Sigmoid colon (tissue), 7 donors: ENCODE measurements around the gene FLCN. TPM values are rescaled to one million over a fixed set of nuclear protein-coding genes. Genes with fewer than 3 reads are reported as not detected.
"Not testable (repeated sequence)": the region's sequence is repeated elsewhere in the genome, so short reads cannot be mapped to it uniquely, and the experiment has no call there.

Experiments
- DNase-seq: peaks from one replicate; pipeline ENCODE4 v3.0.0-alpha.2; 2019
- H3K27ac ChIP-seq, 4 donors: fragments of 200-600 bp; sonication (generic); one replicate each; pipeline ENCODE4 v1.5.1; 2016 to 2019; ENCODE audit warnings: mild to moderate bottlenecking in 1 of 4
- H3K27me3 ChIP-seq, 3 donors: fragments of 200-600 bp; sonication (generic); one replicate each; pipeline ENCODE4 v1.5.1; 2019; ENCODE audit warnings: mild to moderate bottlenecking in 1 of 3
- H3K36me3 ChIP-seq, 4 donors: fragments of 200-600 bp; sonication (generic); one replicate each; pipeline ENCODE4 v1.5.1; 2016 to 2019
- H3K4me1 ChIP-seq, 4 donors: fragments of 200-600 bp; sonication (generic); one replicate each; pipeline ENCODE4 v1.5.1; 2017 to 2019
- H3K4me3 ChIP-seq, 4 donors: fragments of 200-600 bp; sonication (generic); one replicate each; pipeline ENCODE4 v1.5.1; 2017 to 2019; ENCODE audit warnings: mild to moderate bottlenecking in 2 of 4, moderate library complexity in 1 of 4
- H3K9me3 ChIP-seq, 4 donors: fragments of 200-600 bp in 3 of 4; sonication (generic) in 3 of 4; one replicate each; pipeline versions ENCODE4 v1.5.1 to v1.6.1; 2013 to 2019
- EP300 ChIP-seq, 4 donors: sonication (generic); formaldehyde crosslinking; IDR thresholded peaks; one replicate each; pipeline ENCODE4 v1.6.1; 2017; ENCODE audit warnings: antibody characterized with exemption in 4 of 4
- POLR2A ChIP-seq, 2 donors: fragments of 450-650 bp; IDR thresholded peaks; one replicate each; pipeline ENCODE4 v1.6.1; 2016; ENCODE audit warnings: antibody characterized with exemption in 2 of 2, mild to moderate bottlenecking in 2 of 2, moderate library complexity in 2 of 2
- POLR2AphosphoS5 ChIP-seq, 4 donors: sonication (generic); formaldehyde crosslinking; IDR thresholded peaks; one replicate each; pipeline ENCODE4 v1.6.1; 2017; ENCODE audit warnings: antibody characterized with exemption in 4 of 4
- WGBS, 2 donors: extraction: QIAGEN DNeasy Blood & Tissue Kit; methylation state at CpG; one replicate each; pipeline ENCODE4 v1.1.7; 2013; 5-methylcytosine and 5-hydroxymethylcytosine counted together
- intact Hi-C: fragments of 100-400 bp; cut with DNase I; formaldehyde crosslinking; loops from one replicate; pipeline ENCODE4 v1.15.1; 2023
- polyA plus RNA-seq, 3 donors: library from polyadenylated mRNA; stranded (reverse); fragments of 200-250 nt; gene quantifications; one replicate each; pipeline ENCODE4 v1.2.3, GENCODE V29; 2013
- total RNA-seq, 4 donors: library from RNA; depleted of rRNA; stranded (reverse); fragments of >200 nt; gene quantifications; one replicate each; pipeline ENCODE4 v1.1.0, GENCODE V29; 2016
- TF ChIP-seq, protein P1 (sequence below), 4 experiments: fragments of 450-650 bp in 3 of 4; fragments of 200-600 bp in 1 of 4; IDR thresholded peaks; one replicate each; pipeline ENCODE4 v1.5.1; 2016 to 2019; ENCODE audit warnings: antibody characterized with exemption in 4 of 4, mild to moderate bottlenecking in 3 of 4, moderate library complexity in 2 of 4
- donor health status: healthy with polysubstance abuse.
- donor health status: Bipolar disorder and iron deficiency.
- donor health status: healthy.

FLCN gene
- total and polyA plus RNA-seq, 7 donors, result 10.8 to 122 (median 41.5) TPM

- H3K9me3 ChIP-seq, result no peaks in the 10 kb centered on the region
- TF ChIP-seq POLR2AphosphoS5 (IDR thresholded peaks at IDR 0.05), result no peak
- no peak for TF ChIP-seq POLR2A (IDR thresholded peaks at IDR 0.05)
- TF ChIP-seq, protein P1, sequence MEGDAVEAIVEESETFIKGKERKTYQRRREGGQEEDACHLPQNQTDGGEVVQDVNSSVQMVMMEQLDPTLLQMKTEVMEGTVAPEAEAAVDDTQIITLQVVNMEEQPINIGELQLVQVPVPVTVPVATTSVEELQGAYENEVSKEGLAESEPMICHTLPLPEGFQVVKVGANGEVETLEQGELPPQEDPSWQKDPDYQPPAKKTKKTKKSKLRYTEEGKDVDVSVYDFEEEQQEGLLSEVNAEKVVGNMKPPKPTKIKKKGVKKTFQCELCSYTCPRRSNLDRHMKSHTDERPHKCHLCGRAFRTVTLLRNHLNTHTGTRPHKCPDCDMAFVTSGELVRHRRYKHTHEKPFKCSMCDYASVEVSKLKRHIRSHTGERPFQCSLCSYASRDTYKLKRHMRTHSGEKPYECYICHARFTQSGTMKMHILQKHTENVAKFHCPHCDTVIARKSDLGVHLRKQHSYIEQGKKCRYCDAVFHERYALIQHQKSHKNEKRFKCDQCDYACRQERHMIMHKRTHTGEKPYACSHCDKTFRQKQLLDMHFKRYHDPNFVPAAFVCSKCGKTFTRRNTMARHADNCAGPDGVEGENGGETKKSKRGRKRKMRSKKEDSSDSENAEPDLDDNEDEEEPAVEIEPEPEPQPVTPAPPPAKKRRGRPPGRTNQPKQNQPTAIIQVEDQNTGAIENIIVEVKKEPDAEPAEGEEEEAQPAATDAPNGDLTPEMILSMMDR (IDR thresholded peaks at IDR 0.05), result no peak
- TF ChIP-seq EP300 (IDR thresholded peaks at IDR 0.05), result no peak
- intact Hi-C loops, result no loop called here
- H3K36me3 ChIP-seq, result peaks cover 34 to 99% (median 59%) of the 10 kb centered on the region in 4 donors
- no peak overlapping the region for H3K27ac ChIP-seq
- no peaks in the 10 kb centered on the region for H3K27me3 ChIP-seq
- H3K4me3 ChIP-seq, result no peak overlapping the region
- H3K4me1 ChIP-seq, result no peaks in the 10 kb centered on the region
- DNase-seq, result no peak
- WGBS, 2 donors, result 98 to 99% methylated on average over 1 of the region's 1 CpG
Observed at GRCh38 chr17:17256316-17256715, 19.3 kb upstream of the FLCN start.

DNA sequence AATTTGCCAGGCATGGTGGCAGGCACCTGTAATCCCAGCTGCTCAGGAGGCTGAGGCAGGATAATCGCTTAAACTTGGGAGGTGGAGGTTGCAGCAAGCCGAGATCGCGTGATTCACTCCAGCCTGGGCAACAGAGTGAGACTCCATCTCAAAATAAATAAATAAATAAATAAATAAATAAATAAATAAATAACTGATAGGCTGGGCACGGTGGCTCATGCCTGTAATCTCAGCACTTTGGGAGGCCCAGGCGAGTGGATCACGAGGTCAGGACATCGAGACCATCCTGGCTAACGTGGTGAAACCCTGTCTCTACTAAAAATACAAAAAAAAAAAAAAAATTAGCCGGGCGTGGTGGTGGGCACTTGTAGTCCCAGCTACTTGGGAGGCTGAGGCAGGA is 18.7 kb upstream of the FLCN start:
- whole genome bisulfite sequencing, 2 donors, result 93 to 94% methylated on average over 11 of the region's 11 CpGs
- intact Hi-C loops, H3K4me1 ChIP-seq, H3K9me3 ChIP-seq, DNase-seq, H3K27ac ChIP-seq, H3K4me3 ChIP-seq, H3K27me3 ChIP-seq: not testable (repeated sequence)
- peaks cover 31 to 98% (median 54%) of the 10 kb centered on the region in 4 donors for H3K36me3 ChIP-seq

DNA sequence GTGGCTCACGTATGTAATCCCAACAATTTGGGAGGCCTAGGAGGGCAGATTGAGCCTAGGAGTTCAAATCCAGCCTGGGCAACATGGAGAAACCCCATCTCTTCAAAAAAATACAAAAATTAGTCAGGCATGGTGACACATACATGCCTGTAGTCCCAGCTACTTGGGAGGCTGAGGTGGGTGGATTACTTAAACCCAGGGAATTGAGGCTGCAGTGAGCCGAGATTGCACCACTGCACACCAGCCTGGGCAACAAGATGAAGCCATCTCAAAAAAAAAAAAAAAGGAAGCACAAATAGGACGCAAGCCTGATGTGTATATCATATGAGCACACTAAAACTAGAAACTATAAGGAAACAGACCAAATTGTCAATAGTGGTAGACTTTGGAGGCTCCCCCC is 17.1 kb upstream of the FLCN start:
- no peaks in the 10 kb centered on the region for H3K4me1 ChIP-seq
- TF ChIP-seq EP300 (IDR thresholded peaks at IDR 0.05) (no peak), POLR2A (IDR thresholded peaks at IDR 0.05) (no peak), POLR2AphosphoS5 (IDR thresholded peaks at IDR 0.05) (no peak)
- TF ChIP-seq, protein P1 (IDR thresholded peaks at IDR 0.05), result no peak
- no peak overlapping the region for H3K27ac ChIP-seq
- intact Hi-C loops, result no loop called here
- no peaks in the 10 kb centered on the region for H3K9me3 ChIP-seq
- peaks cover 16 to 97% (median 41%) of the 10 kb centered on the region in 4 donors for H3K36me3 ChIP-seq
- H3K4me3 ChIP-seq, result no peak overlapping the region
- no peaks in the 10 kb centered on the region for H3K27me3 ChIP-seq
- no peak for DNase-seq
- WGBS, 2 donors, result 92 to 93% methylated on average over 3 of the region's 3 CpGs

GRCh38 chr17:17253406-17253805 is 16.4 kb upstream of the FLCN start:
- Histone ChIP-seq H3K27me3 (no peaks in the 10 kb centered on the region), H3K9me3 (no peaks in the 10 kb centered on the region), H3K36me3 (peaks cover 16 to 97% (median 41%) of the 10 kb centered on the region in 4 donors), H3K27ac (no peak overlapping the region), H3K4me1 (no peaks in the 10 kb centered on the region), H3K4me3 (no peak overlapping the region)
- intact Hi-C loops, result no loop called here
- WGBS, 2 donors, result 86 to 90% methylated on average over 3 of the region's 3 CpGs
- DNase-seq, result no peak
- TF ChIP-seq EP300 (IDR thresholded peaks at IDR 0.05), result no peak
- no peak for TF ChIP-seq POLR2A (IDR thresholded peaks at IDR 0.05)
- TF ChIP-seq POLR2AphosphoS5 (IDR thresholded peaks at IDR 0.05), result no peak
- TF ChIP-seq, protein P1 (IDR thresholded peaks at IDR 0.05), result no peak

DNA sequence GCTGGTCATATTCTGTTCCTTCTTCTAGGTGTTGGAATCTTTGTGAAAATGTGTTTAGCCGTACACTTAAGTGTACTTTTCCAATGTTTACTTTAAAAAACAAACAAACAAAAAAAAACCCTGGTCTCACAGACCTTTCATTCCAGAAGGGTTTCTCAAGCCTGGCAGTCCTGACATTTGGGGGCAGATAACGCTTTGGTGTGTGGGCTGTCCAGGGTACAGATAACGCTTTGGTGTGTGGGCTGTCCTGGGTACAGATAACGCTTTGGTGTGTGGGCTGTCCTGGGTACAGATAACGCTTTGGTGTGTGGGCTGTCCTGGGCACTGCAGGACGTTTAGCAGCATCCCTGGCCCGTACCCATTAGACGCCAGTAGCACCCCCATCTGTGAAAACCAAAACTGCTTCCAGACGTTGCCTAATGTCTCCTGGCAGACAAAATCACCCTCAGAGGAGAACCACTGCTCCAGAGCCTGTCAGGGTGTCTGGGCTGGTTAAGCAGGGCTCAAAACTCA is 15.2 kb upstream of the FLCN start:
- Histone ChIP-seq H3K27ac (no peak overlapping the region), H3K4me1 (no peaks in the 10 kb centered on the region), H3K27me3 (no peaks in the 10 kb centered on the region), H3K4me3 (no peak overlapping the region), H3K9me3 (no peaks in the 10 kb centered on the region), H3K36me3 (peaks cover 19 to 97% (median 49%) of the 10 kb centered on the region in 4 donors)
- WGBS, 2 donors, result 83 to 86% methylated on average over 9 of the region's 9 CpGs
- intact Hi-C loops, result no loop called here
- no peak for TF ChIP-seq POLR2A (IDR thresholded peaks at IDR 0.05)
- TF ChIP-seq, protein P1 (IDR thresholded peaks at IDR 0.05), result no peak
- no peak for TF ChIP-seq EP300 (IDR thresholded peaks at IDR 0.05)
- DNase-seq, result no peak
